IgD-negative memory B cell (primary cell): Measurements from ENCODE around the gene LGR6. TPM values are rescaled to one million over a fixed set of nuclear protein-coding genes. Genes with fewer than 3 reads are reported as not detected.

ENCODE experiments used
- H3K27ac Mint-ChIP-seq, 3 donors: one replicate each; pipeline ENCODE4 v1.8.0; 2020 to 2022; ENCODE audit warnings: mild to moderate bottlenecking in 3 of 3, mixed read lengths in 3 of 3, moderate library complexity in 1 of 3
- H3K27me3 Mint-ChIP-seq: one replicate; pipeline ENCODE4 v1.8.0; 2021; ENCODE audit warnings: mixed read lengths
- H3K36me3 Mint-ChIP-seq: one replicate; pipeline ENCODE4 v1.8.0; 2020; ENCODE audit warnings: mild to moderate bottlenecking, mixed read lengths
- H3K4me1 Mint-ChIP-seq, 3 donors: one replicate each; pipeline ENCODE4 v1.8.0; 2020 to 2022; ENCODE audit warnings: mixed read lengths in 3 of 3, mild to moderate bottlenecking in 1 of 3
- H3K4me3 Mint-ChIP-seq, 4 donors: one replicate each; pipeline ENCODE4 v1.8.0; 2020 to 2022; ENCODE audit warnings: mild to moderate bottlenecking in 4 of 4, mixed read lengths in 4 of 4, moderate library complexity in 3 of 4
- H3K9me3 Mint-ChIP-seq, 3 donors: one replicate each; pipeline ENCODE4 v1.8.0; 2020 to 2021; ENCODE audit warnings: mixed read lengths in 3 of 3, mild to moderate bottlenecking in 1 of 3
- polyA plus RNA-seq: library from polyadenylated mRNA; unstranded; fragments of 300-500 nt; fragmentation: Illumina TruSeq; gene quantifications from one replicate; pipeline ENCODE4 v1.2.3, GENCODE V29; 2021

LGR6 gene
- polyA plus RNA-seq, 1 donor from 2014 or later: not detected

DNA sequence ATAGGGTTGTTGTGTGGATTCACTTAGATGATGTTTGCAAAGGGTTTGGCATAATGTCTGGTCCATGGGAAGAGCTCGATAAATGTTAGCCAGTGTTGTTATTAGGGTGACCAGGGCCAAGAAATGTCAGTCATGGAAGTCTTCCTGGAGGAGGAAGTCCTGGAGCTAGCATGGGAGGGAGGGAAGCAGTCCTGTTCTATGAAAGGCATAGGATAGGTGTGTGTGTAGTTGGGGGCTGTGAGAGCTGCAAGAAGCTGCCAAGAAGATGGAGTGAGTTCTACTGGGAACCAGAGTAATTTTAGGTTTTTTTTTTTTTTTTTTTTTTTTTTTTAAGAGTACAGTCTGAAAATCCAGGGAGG, 4.7 kb downstream of the LGR6 start:
- Mint-ChIP-seq H3K36me3 (no peaks in the 10 kb centered on the region), H3K4me3 (no peak overlapping the region), H3K9me3 (no peaks in the 10 kb centered on the region), H3K4me1 (peaks cover 4 to 6% (median 4%) of the 10 kb centered on the region in 3 donors), H3K27ac (no peak overlapping the region), H3K27me3 (peaks cover 32% of the 10 kb centered on the region)

DNA sequence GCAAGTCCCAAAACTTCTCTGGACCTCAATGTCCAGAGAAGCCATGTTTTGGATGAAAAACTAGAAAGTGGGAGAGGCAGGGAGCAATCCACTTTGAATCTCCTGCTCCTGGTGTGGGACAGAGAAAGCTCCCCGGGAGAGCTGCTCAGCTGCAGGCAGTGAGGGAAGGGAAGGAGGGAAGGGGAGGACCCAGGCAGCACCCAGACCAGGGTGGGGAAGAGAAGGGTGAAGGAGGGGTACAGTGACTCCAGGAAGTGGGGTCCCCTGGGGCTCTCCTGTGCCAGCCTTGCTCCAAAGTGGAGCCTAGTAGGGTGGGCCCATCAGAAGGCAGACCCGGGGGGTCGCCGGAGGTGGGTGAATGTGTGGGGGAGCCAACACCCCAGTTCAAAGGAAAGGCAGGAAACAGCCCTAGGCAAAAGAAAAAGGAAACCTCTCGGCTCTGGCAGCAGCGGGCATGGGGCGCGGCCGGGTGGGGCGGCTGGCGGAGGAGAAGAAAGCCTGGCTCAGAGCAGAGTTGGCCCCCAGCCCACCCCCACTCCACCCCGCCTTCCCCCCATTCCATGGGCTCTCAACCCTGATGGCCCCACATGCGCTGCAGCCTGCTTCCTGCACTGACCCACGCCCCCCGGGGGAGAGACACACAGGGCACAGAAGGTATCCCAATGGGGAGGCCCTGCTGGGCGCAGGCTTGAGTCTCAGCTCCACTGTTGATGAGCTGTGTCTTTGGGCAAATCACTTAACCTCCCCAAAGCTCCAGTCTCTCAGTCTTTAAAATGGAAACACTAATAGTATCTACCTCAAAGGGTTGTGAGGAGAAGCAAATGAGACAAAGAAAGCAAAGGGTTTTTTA, 5.7 kb downstream of the LGR6 start:
- no peaks in the 10 kb centered on the region for H3K36me3 Mint-ChIP-seq
- H3K9me3 Mint-ChIP-seq: no peaks in the 10 kb centered on the region
- H3K27ac Mint-ChIP-seq: no peak overlapping the region
- H3K4me3 Mint-ChIP-seq: no peak overlapping the region
- H3K27me3 Mint-ChIP-seq: peaks cover 29% of the 10 kb centered on the region
- peaks cover 2 to 4% (median 4%) of the 10 kb centered on the region in 3 donors for H3K4me1 Mint-ChIP-seq

DNA sequence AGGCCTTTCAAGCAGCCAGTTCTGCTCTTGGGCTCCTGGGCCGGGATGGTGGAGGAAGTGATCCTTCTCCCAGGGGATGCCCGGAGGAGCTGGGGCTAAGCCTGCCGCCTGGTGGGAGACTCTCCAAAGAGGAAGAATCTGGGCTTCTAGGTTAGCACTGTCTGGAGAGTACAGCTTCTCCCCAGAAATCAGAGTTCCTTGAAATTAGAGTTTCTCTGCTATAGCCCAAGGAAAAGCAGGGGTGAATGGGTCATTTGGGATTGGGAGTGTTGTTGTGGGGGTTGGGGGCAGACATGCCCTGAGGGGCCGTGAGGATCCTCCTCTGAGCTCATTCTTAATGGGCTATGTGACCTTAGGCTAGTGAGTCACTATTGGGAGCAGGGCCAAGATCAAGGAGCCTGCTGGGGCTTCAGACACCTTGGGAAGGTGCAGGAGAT, 6.5 kb downstream of the LGR6 start:
- H3K27ac Mint-ChIP-seq: no peak overlapping the region
- no peaks in the 10 kb centered on the region for H3K9me3 Mint-ChIP-seq
- H3K4me3 Mint-ChIP-seq: no peak overlapping the region
- H3K36me3 Mint-ChIP-seq: no peaks in the 10 kb centered on the region
- peaks cover 0 to 4% (median 2%) of the 10 kb centered on the region in 3 donors for H3K4me1 Mint-ChIP-seq
- peaks cover 24% of the 10 kb centered on the region for H3K27me3 Mint-ChIP-seq

DNA sequence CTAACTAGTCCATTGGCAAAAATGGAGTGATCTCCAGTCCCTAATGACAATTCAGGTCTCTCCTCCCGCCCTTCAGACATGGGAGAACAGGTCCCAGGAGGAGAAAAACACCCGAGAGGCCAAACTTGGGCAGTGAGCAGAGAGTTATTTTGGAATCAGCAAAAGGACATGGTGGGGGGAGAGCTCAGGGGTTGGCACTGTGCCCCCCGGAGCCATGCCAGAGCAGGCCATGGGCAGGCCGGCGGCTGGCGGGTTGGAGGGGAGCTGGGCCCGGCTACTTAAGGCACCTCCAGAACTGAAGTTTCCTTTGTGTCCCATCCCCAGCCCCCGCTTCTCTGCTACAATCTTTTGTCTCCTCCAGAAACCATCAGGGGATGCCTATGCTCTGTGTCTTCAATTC, 7.1 kb downstream of the LGR6 start:
- H3K4me3 Mint-ChIP-seq: no peak overlapping the region

DNA sequence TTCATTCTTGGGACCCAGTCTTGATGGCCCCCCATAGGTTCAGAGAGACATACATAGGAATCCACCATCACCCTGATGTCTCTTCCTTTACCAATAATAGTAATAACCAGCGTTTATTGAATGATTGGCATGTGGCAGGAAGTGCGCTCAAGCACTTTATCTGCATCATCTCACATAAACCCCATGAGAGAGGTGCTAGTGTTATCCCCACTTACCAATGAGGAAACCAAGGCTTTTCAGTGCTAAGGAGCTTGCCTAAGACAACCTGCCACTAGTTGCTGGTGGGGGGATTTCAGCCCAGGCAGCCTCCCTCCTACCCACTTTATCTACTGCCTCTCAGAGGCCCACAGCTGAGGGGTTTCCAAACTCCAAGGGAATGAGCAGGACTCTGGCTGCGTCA, 7.7 kb downstream of the LGR6 start:
- Mint-ChIP-seq H3K4me1 (peaks cover 0 to 4% (median 2%) of the 10 kb centered on the region in 3 donors), H3K9me3 (no peaks in the 10 kb centered on the region), H3K27ac (no peak overlapping the region), H3K27me3 (peaks cover 15% of the 10 kb centered on the region), H3K36me3 (no peaks in the 10 kb centered on the region), H3K4me3 (no peak overlapping the region)

More for the DNA sequence above, 7.1 kb downstream of the LGR6 start:
- Mint-ChIP-seq H3K27me3 (peaks cover 18% of the 10 kb centered on the region), H3K9me3 (no peaks in the 10 kb centered on the region), H3K27ac (no peak overlapping the region), H3K36me3 (no peaks in the 10 kb centered on the region), H3K4me1 (peaks cover 0 to 4% (median 2%) of the 10 kb centered on the region in 3 donors)

DNA sequence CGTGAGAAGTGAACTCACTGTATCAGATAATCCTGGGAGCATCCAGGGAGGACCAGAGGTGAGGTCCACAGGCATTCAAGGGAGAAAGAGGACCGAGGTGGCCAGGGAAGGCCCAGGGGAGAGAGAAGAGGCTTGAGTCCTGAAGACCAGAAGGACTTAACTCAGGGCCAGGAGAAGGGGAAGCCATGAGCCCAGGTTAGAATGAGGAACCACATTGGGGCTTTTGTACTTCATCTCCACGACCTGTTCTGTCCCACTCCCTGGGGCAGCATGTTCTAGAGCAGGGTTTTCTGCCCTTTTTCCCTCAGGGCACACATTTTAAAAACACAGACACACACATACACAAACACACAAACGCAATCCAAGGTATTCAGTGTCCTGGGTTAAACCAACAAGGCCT, 8.4 kb downstream of the LGR6 start:
- no peaks in the 10 kb centered on the region for H3K36me3 Mint-ChIP-seq
- H3K4me1 Mint-ChIP-seq: peaks cover 0 to 4% (median 2%) of the 10 kb centered on the region in 3 donors
- H3K4me3 Mint-ChIP-seq: no peak overlapping the region
- H3K27ac Mint-ChIP-seq: no peak overlapping the region
- no peaks in the 10 kb centered on the region for H3K9me3 Mint-ChIP-seq
- H3K27me3 Mint-ChIP-seq: peaks cover 11% of the 10 kb centered on the region

DNA sequence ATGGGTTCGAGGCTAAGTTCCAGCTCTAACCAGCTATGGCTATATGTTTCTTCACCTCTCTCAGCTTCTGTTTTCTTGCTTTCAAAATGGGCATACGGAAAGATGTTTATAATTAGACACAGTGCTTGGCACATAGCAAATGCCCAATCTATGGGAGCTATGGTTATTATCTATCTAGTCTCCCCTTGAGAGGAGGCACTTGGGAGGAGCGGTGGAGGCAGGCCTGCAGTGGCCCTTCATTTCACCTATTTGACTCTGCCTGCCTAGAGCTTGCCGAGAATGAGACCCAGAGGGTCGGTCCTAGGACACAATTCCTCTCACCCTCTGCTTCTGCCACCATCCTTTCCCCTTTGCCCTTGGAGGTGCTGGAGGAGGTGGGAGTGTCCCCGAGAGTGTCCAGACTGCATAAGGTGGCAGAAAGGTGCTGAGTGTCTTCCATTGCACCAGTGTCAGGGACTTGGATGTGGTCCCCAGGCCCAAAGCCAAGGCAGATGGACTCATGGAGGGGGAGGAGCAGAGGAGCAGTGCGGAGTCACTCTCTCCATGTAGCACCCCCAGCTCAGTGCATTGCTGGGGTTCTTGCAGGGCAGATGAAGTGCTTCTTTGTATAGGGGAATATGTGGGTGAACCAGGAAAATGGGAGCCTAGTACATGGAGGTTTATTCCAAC, 9.0 kb downstream of the LGR6 start:
- Mint-ChIP-seq H3K4me3 (no peak overlapping the region), H3K27me3 (peaks cover 11% of the 10 kb centered on the region), H3K27ac (no peak overlapping the region), H3K4me1 (peaks cover 0 to 4% (median 2%) of the 10 kb centered on the region in 3 donors), H3K36me3 (no peaks in the 10 kb centered on the region), H3K9me3 (no peaks in the 10 kb centered on the region)

DNA sequence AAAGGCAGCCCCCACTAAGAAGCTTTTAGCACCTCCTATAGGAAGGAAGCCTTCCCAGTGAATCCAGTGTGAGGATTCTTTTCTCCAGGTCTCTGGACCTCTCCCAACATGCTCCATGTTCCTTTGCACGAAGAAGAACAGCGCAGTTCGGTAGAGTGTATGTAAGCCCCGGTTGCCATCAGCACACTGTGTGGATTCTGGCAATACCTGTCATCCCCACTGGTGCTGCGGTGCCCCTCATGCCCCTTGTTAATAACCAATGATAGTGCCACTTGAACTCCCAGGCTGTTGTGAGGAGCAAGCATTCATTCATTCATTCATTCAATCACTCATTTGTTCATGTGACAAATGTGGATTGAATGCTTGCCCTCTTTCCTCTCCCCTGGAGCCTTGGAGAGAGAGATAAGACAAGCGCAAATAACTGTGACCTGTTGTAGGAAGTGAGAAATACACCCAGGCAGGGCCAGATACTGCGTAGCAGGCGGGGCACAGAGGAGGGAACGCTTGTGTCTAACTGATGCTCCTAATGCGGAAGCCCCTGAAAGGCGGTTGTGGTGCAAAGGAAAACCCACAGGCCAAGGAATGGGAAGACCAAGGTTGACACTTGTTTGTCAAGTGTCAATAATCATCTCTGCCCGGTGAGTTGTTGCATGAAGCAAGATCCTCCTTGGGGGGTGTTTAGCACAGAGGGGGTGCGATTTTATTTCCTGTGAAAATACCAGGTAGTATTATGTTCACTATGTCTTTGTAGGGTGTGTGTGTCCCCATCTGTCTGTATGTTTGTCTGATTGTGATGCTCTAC, 9.8 kb downstream of the LGR6 start:
- H3K4me3 Mint-ChIP-seq: no peak overlapping the region
- H3K36me3 Mint-ChIP-seq: no peaks in the 10 kb centered on the region
- H3K9me3 Mint-ChIP-seq: no peaks in the 10 kb centered on the region
- H3K4me1 Mint-ChIP-seq: peaks cover 0 to 4% (median 0%) of the 10 kb centered on the region in 3 donors
- peaks cover 6% of the 10 kb centered on the region for H3K27me3 Mint-ChIP-seq
- peak overlapping the region in 1 of 3 donors; percentile 53 for H3K27ac Mint-ChIP-seq

DNA sequence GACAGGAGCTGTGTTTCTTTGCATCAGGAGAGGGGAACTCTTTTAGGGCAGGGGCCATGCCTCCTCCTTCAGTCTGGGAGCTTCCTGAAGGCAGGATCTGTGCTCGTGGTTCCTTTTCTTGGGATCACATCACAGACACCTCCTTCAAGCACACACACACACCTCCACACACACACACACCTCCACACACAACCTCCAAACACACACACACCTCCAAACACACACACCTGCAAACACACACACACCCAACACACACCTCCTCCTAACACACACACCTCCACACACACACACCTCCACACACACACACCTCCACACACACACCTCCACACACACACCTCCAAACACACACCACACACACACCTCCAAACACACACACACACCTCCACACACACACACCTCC, 10.5 kb downstream of the LGR6 start:
- Mint-ChIP-seq H3K4me1 (peaks cover 0 to 4% (median 0%) of the 10 kb centered on the region in 3 donors), H3K27me3 (peaks cover 5% of the 10 kb centered on the region), H3K9me3 (no peaks in the 10 kb centered on the region), H3K4me3 (no peak overlapping the region), H3K27ac (no peak overlapping the region), H3K36me3 (no peaks in the 10 kb centered on the region)

DNA sequence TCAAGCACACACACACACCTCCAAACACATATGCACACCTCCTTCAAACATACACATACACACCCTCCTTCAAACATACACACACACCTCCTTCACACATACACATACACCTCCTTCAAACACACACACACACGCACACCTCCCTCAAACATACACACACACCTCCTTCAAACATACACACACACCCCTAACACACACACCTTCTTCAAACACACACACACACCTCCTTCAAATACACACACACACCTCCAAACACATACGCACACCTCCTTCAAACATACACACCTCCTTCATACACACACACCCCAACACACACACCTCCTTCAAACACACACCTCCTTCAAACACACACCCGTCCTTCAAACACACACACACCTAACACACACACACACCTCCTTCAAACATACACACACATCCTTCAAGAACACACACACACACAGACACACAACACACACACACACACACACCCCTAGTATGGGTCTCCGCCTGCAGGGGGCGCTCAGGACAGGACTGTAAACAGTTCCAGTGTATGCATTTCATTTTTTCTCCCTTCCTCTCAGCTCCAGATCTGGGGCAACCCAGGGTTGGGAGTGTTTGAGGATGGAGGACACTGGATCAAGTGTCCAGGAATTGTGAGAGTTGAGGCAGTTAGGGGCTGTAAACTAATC, 12.1 kb downstream of the LGR6 start:
- Mint-ChIP-seq H3K4me3 (no peak overlapping the region), H3K27ac (no peak overlapping the region), H3K36me3 (no peaks in the 10 kb centered on the region), H3K27me3 (peaks cover 7% of the 10 kb centered on the region), H3K4me1 (peaks cover 0 to 4% (median 0%) of the 10 kb centered on the region in 3 donors), H3K9me3 (no peaks in the 10 kb centered on the region)

DNA sequence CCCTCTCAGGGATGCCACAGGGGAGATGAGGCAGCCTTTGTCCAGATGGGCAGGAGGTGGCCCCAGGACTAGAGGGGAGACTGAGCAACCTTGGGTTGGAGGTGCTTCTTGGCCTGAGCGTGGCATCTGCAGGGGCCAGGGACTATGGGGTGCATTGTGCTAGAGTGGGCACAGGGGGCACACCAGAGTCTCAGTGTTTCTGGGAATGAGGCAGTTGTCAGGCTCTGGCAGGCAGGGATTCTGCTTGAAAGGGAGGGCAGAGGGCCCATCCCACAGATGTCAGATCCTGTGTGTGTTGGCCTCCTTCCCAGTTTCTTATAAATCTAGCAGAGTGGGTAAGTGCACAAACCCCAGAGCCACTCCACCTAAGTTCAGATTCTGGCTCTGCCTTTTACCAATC, 13.7 kb downstream of the LGR6 start:
- no peak overlapping the region for H3K4me3 Mint-ChIP-seq
- H3K27me3 Mint-ChIP-seq: peaks cover 13% of the 10 kb centered on the region
- peaks cover 0 to 4% (median 0%) of the 10 kb centered on the region in 3 donors for H3K4me1 Mint-ChIP-seq
- no peak overlapping the region for H3K27ac Mint-ChIP-seq
- H3K9me3 Mint-ChIP-seq: no peaks in the 10 kb centered on the region
- no peaks in the 10 kb centered on the region for H3K36me3 Mint-ChIP-seq

DNA sequence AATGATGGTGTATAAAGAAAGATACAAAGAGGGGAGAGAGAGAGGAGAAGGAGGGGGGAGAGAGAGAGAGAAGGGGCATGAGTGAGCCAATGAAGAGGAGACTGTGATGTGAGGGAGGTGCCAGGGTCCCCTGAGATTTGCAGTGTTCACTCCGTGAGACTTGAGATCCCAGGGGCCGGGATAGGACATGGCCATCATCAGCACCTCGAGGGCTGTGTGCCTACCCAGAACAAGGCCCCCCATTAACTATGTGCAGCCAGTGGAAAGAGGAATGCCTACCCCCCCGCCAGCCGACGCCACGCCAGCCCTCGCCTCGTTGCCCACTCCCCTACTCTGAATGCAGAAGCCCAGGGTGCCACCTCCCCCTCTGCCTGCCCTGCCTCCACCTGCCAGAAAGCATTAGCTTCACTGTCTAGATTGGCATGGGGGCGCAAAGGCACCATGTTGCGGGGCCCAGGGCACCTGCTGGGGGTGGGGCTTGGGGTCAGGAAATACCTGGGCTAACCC, 14.8 kb downstream of the LGR6 start:
- Mint-ChIP-seq H3K9me3 (peaks cover 0 to 1% (median 0%) of the 10 kb centered on the region in 3 donors), H3K36me3 (no peaks in the 10 kb centered on the region), H3K4me3 (no peak overlapping the region), H3K27me3 (peaks cover 19% of the 10 kb centered on the region), H3K27ac (no peak overlapping the region), H3K4me1 (no peaks in the 10 kb centered on the region)

DNA sequence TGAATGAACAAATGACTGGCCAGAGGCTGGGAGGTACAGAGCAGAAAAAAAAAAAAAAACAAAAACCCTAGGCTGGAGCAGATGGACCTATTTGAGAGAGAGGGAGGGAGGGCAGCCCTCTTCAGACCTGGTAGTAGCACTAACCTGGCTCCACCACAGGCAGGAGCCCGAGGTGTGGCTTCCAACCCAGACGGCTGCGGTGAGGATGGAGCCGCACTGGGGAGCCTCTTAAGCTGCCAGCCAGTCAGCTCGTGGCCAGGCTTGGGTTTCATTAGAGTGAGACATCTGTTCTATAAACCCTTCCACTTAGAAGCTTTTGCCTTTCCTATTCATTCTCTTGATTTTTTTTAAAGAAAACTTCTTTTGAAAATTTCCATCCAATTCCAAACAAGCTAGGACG, 16.8 kb downstream of the LGR6 start:
- Mint-ChIP-seq H3K4me1 (peaks cover 0 to 5% (median 1%) of the 10 kb centered on the region in 3 donors), H3K27me3 (peaks cover 31% of the 10 kb centered on the region), H3K27ac (peak overlapping the region in 1 of 3 donors; percentile 63), H3K36me3 (no peaks in the 10 kb centered on the region), H3K4me3 (no peak overlapping the region), H3K9me3 (peaks cover 0 to 1% (median 0%) of the 10 kb centered on the region in 3 donors)

DNA sequence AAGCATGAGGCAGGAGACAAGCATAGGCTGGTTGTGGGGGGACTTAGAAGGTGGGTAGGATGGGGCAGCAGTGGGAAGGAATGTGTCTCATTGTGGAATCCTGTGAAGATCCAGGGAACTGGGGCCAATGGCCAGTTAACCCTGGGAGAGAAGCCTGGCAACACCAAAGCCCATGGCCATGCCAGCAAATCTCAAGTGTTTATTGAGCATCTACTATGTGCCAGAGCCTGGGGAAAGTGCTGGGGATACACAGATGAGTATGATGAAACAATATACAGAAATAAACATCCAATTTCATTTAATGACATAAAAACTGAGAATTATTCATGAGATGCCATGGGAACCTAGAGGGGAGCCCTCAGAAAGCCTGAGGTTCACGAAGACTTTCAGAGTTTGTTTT, 17.4 kb downstream of the LGR6 start:
- Mint-ChIP-seq H3K9me3 (peaks cover 0 to 2% (median 0%) of the 10 kb centered on the region in 3 donors), H3K4me1 (peaks cover 0 to 5% (median 1%) of the 10 kb centered on the region in 3 donors), H3K4me3 (no peak overlapping the region), H3K27ac (no peak overlapping the region), H3K27me3 (peaks cover 36% of the 10 kb centered on the region), H3K36me3 (no peaks in the 10 kb centered on the region)
